HG03432 (cell line): ENCODE measurements around the gene VPS39.

Experiments used
- ATAC-seq: cut with Tn5 transposase; IDR thresholded peaks from one replicate; pipeline ENCODE4 v1.9.1; 2021; ENCODE audit warnings: mild to moderate bottlenecking, moderate library complexity; ENCODE audit not compliant: unreplicated experiment

Gene VPS39

DNA sequence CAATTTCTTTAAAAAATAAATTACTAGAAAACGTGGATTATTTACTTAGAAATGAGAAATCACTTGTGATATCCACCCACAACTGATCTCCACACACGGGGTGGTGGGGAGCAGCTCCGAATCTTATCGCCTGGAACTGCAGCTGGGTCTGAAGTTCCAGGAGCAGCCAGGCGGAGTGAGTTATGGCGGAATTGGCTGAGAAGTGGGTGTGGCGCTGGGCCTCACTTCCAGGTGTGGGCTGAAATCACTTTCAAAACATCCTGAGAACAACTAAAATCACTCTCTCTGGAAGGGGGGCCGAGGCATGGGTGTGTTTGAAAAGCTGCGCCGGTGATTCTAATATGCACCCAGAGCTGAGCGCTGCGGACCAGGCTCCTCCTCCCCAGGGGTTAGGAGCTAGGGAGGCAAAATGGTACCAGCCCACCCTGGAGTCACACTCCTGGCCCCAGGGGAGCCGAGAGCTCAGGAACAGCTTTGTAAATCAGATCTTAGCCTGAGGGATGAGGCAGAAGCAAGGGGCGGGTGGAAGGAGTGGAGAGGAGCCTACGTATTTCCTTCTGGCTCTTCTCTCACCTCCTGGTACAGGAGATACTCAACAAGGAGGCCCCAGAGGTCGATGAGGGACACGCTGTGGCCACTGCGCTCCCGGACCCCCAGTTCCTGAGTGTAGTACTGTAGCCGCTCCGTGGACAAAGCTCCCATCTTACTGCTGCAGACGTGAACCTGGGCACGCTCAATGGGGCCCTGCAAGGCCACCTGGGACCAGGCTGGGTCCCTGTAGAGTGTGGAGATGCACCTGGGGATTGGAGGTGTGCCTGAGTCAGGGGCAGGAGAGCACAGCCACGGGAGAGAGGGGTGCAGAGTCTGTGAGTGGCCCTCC lies 61.3 kb downstream of the VPS39 start:
- no peak for ATAC-seq

GRCh38 chr15:42145546-42146455 lies 62.3 kb downstream of the VPS39 start:
- ATAC-seq, result no peak

DNA sequence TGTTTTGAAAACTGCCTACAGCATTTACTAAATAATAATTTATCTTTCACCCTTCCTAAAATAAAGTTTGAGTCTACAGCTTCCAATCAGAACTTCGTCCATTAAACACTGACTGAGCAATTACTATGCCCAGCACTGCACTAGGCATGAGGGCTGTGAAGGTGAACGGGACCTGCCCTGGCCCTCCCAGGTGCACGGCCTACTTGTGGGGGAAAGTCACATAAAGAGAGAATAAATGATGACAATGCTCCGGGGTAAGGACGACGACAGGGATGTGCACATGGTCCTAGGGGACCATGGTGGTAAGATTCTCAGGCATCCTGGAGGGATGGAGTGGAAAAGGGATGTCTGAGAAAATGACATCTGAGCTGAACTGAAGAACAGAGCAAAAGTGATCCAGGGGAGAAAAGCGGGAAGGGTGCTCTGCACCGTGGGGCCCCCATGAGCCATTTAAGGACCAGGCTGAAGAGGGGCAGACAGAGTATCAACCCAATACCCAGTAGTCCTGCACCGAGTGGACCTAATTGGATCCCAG lies 63.2 kb downstream of the VPS39 start:
- ATAC-seq, result no peak

DNA sequence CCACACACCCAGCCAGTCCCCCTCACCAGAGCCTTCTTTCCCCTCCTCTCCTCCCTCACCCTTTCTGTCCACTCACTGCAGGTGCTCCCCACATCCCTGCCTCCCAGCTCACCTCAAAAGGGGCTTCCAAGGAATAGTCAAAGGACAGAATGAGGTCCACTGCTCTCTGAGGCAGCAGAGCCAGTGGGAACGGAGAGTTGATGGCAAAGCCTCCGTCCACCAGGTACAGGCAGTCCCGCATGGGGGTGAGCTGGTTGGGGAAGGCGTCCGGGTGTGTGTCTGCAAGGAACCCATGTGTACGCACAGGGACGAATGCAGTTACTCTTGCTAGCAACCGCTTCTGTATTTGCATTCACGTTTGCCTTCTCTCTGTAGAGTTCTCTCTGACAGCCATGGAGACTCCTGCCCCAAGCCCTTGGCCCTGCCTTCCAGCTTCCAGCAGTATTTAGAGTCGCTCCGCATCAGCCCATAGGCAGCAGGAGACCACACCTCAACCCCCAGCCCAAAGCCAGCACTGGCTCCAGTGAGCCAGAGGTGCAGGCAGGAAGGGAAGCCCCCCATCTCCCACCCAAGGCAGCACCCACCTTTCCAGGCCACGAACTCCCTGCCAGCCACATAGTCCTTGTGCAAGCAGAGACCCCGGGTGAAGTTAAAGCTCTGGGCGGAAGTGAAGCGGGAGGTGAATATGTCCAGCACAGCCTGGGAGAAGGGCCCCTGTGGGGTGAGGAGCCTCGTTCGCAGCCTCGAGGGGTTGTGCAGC lies 64.1 kb downstream of the VPS39 start:
- ATAC-seq, result no peak

- no peak for ATAC-seq
Observed at GRCh38 chr15:42143356-42143755, 64.7 kb downstream of the VPS39 start.

DNA sequence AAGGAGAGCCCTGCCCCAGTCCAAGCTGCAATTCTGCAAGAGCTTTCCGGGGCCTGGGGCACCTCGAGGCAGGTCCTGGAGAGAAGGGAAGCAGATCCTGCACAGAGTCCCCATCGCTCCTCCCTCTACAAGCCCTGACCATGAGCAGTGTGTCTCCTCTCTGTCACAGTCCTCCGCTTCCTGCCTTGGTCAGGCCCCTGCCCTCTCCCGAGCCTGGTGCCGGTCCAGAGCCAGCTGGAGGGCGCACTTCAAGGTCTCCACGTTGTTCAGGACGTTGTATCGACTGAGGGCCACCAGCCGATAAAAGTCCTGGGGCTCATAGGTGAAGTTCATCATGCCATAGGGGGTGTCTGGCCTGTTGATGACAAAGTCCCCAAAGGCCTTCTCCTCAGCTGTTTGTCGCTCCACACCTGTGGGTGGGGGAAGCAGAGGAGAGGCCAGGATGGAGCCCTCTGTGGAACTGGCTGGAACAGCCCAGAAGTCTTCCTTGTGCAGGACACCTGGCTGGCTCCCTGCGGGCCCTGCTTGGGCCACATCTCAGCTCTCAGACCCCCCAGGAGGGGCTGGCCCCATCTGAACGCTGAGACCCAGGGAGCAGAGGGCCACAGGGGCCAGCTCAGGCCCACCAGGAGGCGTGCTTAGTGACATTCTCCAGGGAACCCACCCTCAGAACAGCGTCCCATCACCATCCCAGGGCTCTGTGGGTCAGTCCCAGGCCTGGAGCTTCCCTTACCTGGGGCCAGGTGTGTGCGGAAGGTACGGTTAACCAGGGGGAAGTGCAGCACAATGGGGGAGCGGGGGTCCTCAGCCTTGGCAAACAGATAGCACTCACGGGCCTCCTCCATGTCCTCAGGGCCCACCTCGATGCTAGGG lies 66.1 kb downstream of the VPS39 start:
- no peak for ATAC-seq

DNA sequence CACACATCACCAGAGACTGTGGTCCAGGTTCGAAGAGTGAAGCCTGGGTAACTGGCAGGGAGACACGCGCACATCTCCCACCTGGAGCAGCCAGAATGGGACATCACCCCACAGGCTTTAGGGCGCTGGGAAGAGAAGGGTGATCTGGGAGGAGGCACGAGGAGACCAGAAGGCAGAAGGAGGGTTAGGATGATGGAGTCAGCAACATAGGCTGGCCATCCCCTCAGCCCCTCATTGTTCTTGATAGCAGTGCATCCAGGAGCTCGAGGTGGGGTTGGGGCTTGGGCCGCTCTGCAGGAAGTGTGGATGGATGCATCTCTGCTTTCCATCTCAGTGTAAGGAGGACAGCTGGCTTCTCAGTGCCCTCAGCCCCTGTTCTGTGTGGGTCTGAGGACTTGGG lies 66.9 kb downstream of the VPS39 start:
- ATAC-seq, result no peak

DNA sequence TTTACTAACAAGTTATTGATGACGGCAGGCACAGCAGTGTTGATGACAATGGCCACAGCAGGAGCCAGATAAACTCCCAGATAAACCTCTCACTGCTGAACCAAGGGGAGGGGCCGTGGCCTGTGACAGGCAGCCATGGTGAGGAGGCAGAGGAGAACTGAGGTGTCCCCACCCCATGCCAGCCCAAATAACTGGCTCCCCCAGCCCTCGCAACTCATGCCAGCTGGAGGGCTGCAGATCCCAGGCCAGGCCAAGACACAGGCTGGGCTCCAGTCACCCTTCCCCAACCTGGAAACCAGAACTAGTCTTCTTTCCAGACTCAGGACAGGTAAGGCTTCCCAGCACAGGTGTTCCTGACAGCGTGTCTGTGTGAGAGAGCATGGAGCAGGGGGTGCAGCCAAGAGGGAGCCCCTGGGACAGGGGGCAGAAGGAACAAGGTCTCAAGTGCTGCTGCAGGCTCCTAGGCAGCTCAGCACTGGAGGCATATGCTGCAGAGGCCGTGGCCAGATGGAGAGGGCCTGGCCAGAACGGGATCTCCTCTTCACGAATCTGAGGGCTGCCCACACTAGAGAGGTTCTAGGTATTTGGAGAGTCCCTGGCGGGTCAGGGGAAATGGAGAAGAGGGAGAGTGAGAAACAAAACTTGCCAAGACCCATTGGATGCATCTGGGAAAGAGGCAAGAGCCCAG lies 67.6 kb downstream of the VPS39 start:
- ATAC-seq, result no peak

GRCh38 chr15:42139596-42139995 lies 68.5 kb downstream of the VPS39 start:
- no peak for ATAC-seq

- ATAC-seq, result no peak
Observed at GRCh38 chr15:42138968-42139386, 69.1 kb downstream of the VPS39 start.

DNA sequence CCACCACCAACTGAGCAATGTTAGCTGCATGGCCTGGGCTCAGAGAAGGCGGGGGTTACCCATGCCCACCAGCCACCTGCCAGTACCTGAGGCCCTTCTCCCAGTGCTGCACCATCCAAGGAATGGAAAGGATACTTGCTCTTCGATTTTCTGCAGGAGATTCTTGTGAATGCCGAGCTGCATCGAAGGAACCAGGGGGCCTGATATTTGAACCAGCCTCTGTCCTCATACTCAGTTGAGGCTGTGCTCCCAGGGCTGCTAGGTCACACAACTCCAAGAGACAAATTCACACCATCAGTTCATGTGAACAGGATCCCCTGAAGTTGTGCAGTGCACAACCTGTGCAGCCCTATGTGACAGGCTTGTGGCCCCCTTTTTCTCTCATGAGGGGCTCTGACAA lies 69.7 kb downstream of the VPS39 start:
- ATAC-seq, result no peak

- no peak for ATAC-seq
Observed at GRCh38 chr15:42137461-42138261, 70.4 kb downstream of the VPS39 start.

DNA sequence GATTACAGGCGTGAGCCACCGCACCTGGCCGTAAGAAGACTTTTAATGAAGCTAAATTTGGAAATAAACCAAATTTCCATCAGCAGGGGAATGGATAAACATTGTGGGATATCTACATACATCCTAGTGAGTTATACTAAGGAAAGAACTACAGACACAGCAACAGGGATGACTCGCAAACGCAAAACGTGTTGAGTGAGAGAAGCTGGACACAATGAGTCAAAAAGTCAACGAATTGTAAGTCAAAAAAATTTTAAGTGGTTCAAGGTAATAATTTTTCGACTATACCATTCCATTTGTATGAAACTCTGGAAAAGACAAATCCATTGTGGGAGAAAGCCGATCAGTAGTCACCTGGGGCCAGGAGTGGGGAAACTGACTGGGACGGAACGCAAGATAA lies 71.6 kb downstream of the VPS39 start:
- ATAC-seq, result no peak

- no peak for ATAC-seq
Observed at GRCh38 chr15:42135351-42135750, 72.8 kb downstream of the VPS39 start.

DNA sequence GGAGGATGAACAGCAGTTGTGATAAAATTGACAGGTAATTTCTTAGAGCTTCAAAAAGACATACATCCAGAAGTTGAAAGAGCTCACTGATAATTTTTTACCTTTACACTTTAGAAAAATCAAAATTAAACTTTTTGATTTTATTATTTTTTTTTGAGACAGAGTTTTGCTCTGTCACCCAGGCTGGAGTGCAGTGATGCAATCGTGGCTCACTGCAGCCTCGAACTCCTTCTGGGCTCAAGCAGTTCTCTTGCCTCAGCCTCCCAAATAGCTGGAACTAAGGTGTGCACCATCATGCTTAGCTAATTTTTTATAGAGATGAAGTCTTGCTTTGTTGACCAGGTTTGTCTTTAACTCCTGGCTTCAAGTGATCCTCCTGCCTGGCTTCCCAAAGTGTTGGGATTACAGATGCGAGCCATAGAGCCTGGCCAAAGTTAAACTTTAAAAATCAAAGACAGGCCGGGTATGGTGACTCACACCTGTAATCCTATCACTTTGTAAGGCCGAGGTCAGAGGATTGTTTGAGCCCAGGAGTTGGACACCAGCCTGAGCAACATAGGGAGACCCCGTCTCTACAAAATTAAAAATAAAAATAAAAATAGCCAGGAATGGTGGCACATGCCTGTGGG lies 73.4 kb downstream of the VPS39 start:
- no peak for ATAC-seq

DNA sequence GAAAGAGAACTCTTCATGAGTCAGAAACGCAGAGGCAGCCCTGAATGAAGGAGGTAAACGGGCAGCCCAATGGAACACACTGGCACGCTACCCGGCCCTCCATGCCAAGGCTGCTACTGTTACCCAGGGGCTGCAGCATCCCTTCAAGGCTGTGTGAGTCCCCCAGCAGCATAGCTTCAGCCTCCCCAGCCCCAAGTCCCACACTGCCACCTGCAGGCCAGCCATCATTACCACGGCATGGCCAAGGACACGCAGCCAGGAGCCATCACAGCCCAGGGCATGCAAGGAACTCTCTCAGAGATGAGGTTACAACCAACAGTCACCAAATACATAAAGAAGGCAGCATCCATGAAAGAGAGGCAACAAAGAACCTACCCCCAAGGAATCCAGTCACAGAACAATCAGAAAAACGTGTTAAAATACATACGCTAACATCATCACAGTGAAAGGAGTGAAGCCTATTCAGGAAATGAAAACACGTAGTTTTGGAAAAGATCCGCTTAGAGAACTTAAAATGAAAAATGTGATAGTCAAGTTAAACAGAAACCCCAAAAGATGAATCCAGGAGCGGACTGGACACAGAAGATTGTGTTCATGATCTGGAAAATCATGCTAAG lies 74.1 kb downstream of the VPS39 start:
- no peak for ATAC-seq

- no peak for ATAC-seq
Observed at GRCh38 chr15:42133356-42133755, 74.7 kb downstream of the VPS39 start.
